A673 (cell line): Measurements from ENCODE around the gene GMNC.

Experiments used
- CTCF ChIP-seq: fragments of 300-800, 200-600 bp; sonication (generic); conservative IDR thresholded peaks from 2 replicates; pipeline ENCODE4 v1.5.1; 2017; ENCODE audit warnings: low read depth, mild to moderate bottlenecking, antibody characterized with exemption, low read length, moderate library complexity, mixed read lengths
- EZH2 ChIP-seq: fragments of 200-600 bp; sonication (generic); IDR thresholded peaks from 2 replicates; pipeline ENCODE4 v1.6.1; 2017; ENCODE audit warnings: borderline replicate concordance, low read depth, mild to moderate bottlenecking, mixed read lengths, antibody characterized with exemption, low read length; ENCODE audit not compliant: poor library complexity, severe bottlenecking

GRCh38 chr3:190840146-190840545, 22.3 kb downstream of the GMNC start:
- TF ChIP-seq CTCF (no peak), EZH2 (no peak)
